GM12801 (cell line): Measurements from ENCODE around the gene NOB1.

Experiments
- CTCF ChIP-seq: IDR thresholded peaks from one replicate; pipeline ENCODE4 v1.5.1; 2011; ENCODE audit warnings: control low read depth; ENCODE audit not compliant: insufficient read length; ENCODE audit errors: extremely low read depth

The NOB1 gene

GRCh38 chr16:69699915-69700314, 54.8 kb downstream of the NOB1 start:
- no peak for TF ChIP-seq CTCF

DNA sequence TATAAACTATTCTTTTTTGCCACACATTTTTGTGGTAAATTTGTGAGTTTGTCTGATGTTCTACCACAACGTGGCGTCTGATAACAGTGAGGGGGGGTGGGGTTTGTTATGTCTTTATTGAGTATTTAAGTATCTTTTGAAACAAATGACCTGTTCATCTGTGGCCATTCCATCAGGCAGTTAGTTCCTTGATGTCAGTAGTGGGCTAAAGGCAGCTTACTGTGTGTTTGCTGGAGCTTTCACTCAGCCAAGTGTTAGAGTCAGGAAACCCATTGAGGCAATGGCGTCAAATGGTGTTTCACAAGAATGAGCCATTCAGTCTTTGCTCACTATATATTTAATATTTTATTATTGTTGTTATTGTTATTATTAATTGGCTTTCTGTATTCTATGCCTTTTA, 56.3 kb downstream of the NOB1 start:
- TF ChIP-seq CTCF: no peak

GRCh38 chr16:69693916-69694315, 60.8 kb downstream of the NOB1 start:
- TF ChIP-seq CTCF: no peak

GRCh38 chr16:69691980-69692911, 62.5 kb downstream of the NOB1 start:
- TF ChIP-seq CTCF: no peak
